Heart left ventricle (tissue), 16 donors: ENCODE measurements around the gene DLX3. TPM values are rescaled to one million over a fixed set of nuclear protein-coding genes. Genes with fewer than 3 reads are reported as not detected.

ENCODE experiments used
- ATAC-seq, 4 donors: fragments of 200-7000 bp; cut with Tn5 transposase; one replicate each; pipeline ENCODE4 v1.9.1; 2020 to 2022; ENCODE audit warnings: moderate library complexity in 4 of 4, mild to moderate bottlenecking in 3 of 4, moderate number of reproducible peaks in 1 of 4
- DNase-seq, 5 donors: peaks; one replicate each; pipeline ENCODE4 v3.0.0-alpha.2; 2020
- H3K27ac ChIP-seq, 12 donors: fragments of 200-600 bp; sonication (generic) in 4 of 12; one replicate each; pipeline versions ENCODE4 v1.5.0 to v1.8.0; 2016 to 2022; ENCODE audit warnings: mild to moderate bottlenecking in 2 of 12
- H3K27me3 ChIP-seq, 9 donors: fragments of 200-600 bp; sonication (generic) in 2 of 9; one replicate each; pipeline versions ENCODE4 v1.5.1 to v1.8.0; 2016 to 2022; ENCODE audit warnings: mild to moderate bottlenecking in 3 of 9
- H3K36me3 ChIP-seq, 9 donors: fragments of 200-600 bp; sonication (generic) in 2 of 9; one replicate each; pipeline versions ENCODE4 v1.5.0 to v1.8.0; 2018 to 2022; ENCODE audit warnings: mild to moderate bottlenecking in 2 of 9
- H3K4me1 ChIP-seq, 12 donors: fragments of 200-600 bp; sonication (generic) in 4 of 12; one replicate each; pipeline versions ENCODE4 v1.5.0 to v1.8.0; 2016 to 2022; ENCODE audit warnings: mild to moderate bottlenecking in 3 of 12
- H3K4me3 ChIP-seq, 12 donors: fragments of 200-600 bp; sonication (generic) in 4 of 12; one replicate each; pipeline versions ENCODE4 v1.5.0 to v1.8.0; 2017 to 2022; ENCODE audit warnings: mild to moderate bottlenecking in 9 of 12, moderate library complexity in 4 of 12
- H3K9me3 ChIP-seq, 12 donors: fragments of 200-600 bp; sonication (generic) in 4 of 12; one replicate each; pipeline versions ENCODE4 v1.5.0 to v1.8.0; 2016 to 2022; ENCODE audit warnings: mild to moderate bottlenecking in 1 of 12
- POLR2A ChIP-seq, 2 donors: fragments of 450-650 bp; IDR thresholded peaks; one replicate each; pipeline ENCODE4 v1.6.1; 2017; ENCODE audit warnings: antibody characterized with exemption in 2 of 2, mild to moderate bottlenecking in 2 of 2, moderate library complexity in 2 of 2
- WGBS, 4 donors: extraction: QIAGEN DNeasy Blood & Tissue Kit in 2 of 4; methylation state at CpG; one replicate each; pipeline versions ENCODE4 v1.1.5 to v1.1.7; 2013 to 2018; 5-methylcytosine and 5-hydroxymethylcytosine counted together
- intact Hi-C, 10 donors: fragments of 100-400 bp; cut with DNase I; formaldehyde crosslinking; loops; one replicate each; pipeline versions ENCODE4 v1.11.1 to v1.14.2; 2022
- polyA plus RNA-seq, 2 donors: library from polyadenylated mRNA; stranded (reverse); fragments of 200-250 nt; gene quantifications; one replicate each; pipeline ENCODE4 v1.2.3, GENCODE V29; 2013
- total RNA-seq, 9 donors: library from RNA; depleted of rRNA in 2 of 9; stranded (reverse); fragments of >200 nt in 2 of 9; fragmentation: NEBNext Ultra II Directional in 3 of 9; extraction: Animal tissue kit (Norgen Biotek cat#: 25700) in 3 of 9; gene quantifications; one replicate each; pipeline versions ENCODE4 v1.1.0 to v1.2.4, GENCODE V29; 2016 to 2023
- TF ChIP-seq, protein P1 (sequence below), 12 donors: fragments of 200-600 bp; sonication (generic) in 4 of 12; IDR thresholded peaks; one replicate each; pipeline versions ENCODE4 v1.5.0 to v1.8.0; 2018 to 2022; ENCODE audit warnings: antibody characterized with exemption in 12 of 12, mild to moderate bottlenecking in 5 of 12
- donor health status: ischemic (EF 13 %, LVEDD 7.1; RV severe dilation, severe dysfunction).
- donor health status: healthy with polysubstance abuse.
- donor health status: DM: no; HTN: yes; CAD: no.
- donor health status: DM: no; HTN: no; CAD: no.
- donor health status: ischemic (EF 25% LVEDD 6.9; RV normal size, moderate dysfunction).
- donor health status: ischemic (EF 25% LVEDD 5.7; RV mildly dilated, moderate dysfunction).
- donor health status: healthy.
- donor health status: DM: yes; HTN: yes; CAD: no.
- donor health status: ischemic (EF 35%, LVEDD 5.7; RV mildly dilated, moderate dysfunction).
- donor health status: nonischemic (EF 11% LVEDD 7.7; RV severe dilation, severe dysfunction).
- donor health status: DM: yes; HTN: yes; CAD: no.
- donor health status: PGD.
- donor health status: ischemic (EF 29% LVEDD 5.4; RV normal size, mild dysfunction).
- donor health status: nonischemic (EF 23%, LVEDD 6.1; RV moderate dilation, normal function).

Gene DLX3
- total and polyA plus RNA-seq, 11 donors = 0.08 to 0.61 (median 0.09) TPM; not detected in 6

DNA sequence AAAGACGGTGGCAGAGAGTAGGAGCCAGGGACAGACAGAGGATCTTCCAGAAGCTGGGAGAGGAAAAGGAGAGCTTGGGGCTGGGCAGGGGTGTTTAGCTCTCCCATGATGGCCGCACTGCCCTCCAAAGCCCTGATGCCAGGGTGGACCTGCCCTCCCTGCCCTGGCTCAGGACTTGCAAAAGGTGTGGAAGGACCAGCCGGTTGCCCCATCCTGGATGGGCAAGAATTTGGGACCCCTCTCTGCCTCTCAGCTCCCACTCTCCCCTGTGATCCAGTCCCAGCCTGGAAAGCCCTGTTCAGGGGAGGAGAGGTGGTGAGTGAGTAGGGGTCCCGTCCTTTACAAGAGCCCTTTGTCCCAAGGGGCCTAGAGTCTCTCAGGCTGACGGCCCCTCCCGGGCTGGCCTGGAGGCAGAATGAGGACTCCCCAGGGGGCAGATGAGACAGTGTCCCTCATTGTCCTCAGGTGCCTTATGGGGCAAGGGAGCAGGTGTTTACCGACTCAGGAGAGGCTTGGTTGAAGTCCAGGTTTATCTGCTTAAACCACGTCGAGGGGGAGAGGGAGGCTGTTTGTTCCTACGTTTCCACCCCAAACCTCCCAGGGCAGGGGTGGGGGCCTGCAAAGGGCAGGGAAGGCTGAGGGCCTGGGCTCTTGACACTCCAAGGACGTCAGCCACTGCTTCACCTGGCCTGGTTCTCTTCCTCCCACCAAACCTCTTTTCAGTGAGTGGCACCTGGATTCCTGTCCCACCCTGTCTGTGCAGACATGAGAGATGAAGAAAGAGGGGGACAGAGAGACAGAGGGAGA is 41.6 kb upstream of the DLX3 start:
- H3K27me3 ChIP-seq = no peaks in the 10 kb centered on the region
- TF ChIP-seq, protein P1, sequence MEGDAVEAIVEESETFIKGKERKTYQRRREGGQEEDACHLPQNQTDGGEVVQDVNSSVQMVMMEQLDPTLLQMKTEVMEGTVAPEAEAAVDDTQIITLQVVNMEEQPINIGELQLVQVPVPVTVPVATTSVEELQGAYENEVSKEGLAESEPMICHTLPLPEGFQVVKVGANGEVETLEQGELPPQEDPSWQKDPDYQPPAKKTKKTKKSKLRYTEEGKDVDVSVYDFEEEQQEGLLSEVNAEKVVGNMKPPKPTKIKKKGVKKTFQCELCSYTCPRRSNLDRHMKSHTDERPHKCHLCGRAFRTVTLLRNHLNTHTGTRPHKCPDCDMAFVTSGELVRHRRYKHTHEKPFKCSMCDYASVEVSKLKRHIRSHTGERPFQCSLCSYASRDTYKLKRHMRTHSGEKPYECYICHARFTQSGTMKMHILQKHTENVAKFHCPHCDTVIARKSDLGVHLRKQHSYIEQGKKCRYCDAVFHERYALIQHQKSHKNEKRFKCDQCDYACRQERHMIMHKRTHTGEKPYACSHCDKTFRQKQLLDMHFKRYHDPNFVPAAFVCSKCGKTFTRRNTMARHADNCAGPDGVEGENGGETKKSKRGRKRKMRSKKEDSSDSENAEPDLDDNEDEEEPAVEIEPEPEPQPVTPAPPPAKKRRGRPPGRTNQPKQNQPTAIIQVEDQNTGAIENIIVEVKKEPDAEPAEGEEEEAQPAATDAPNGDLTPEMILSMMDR (IDR thresholded peaks at IDR 0.05) = no peak
- no peak for TF ChIP-seq POLR2A (IDR thresholded peaks at IDR 0.05)
- H3K27ac ChIP-seq = peak overlapping the region in 1 of 12 donors; percentile 84
- no peak overlapping the region for H3K4me3 ChIP-seq
- DNase-seq (no peak), ATAC-seq (no peak)
- no peaks in the 10 kb centered on the region for H3K9me3 ChIP-seq
- no peaks in the 10 kb centered on the region for H3K36me3 ChIP-seq
- peaks cover 0 to 12% (median 0%) of the 10 kb centered on the region in 12 donors for H3K4me1 ChIP-seq
- 82 to 85% (median 83%) methylated on average over 8 to 11 of the region's 11 CpGs for WGBS, 4 donors
- intact Hi-C loops = loop anchor here in 1 of 10 donors (10.0 kb wide), 1 partner anchor 258 kb away; no protein-coding TSS in a partner anchor

DNA sequence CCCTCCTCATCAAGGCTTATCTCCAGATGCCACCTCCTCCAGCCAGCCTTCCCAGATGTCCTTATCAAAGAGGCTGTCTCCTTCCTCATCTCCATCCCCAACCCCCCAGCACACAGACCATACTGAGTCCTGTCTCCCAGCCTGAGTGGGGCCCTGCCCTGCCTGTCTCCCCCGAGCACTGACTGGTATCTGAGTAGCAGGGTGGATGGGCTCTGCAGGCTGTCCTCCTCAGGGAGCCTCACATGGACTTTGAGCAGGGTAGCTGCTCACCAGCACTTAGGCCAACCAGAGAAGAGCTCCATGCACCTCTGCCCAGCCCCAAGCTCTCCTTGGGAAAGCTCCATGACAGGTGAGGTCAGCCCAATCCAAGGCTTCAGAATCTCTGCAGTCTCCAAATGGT is 40.9 kb upstream of the DLX3 start:
- Histone ChIP-seq H3K4me1 (peaks cover 0 to 12% (median 0%) of the 10 kb centered on the region in 12 donors), H3K27me3 (no peaks in the 10 kb centered on the region), H3K9me3 (no peaks in the 10 kb centered on the region), H3K36me3 (no peaks in the 10 kb centered on the region), H3K27ac (peak overlapping the region in 1 of 12 donors; percentile 11), H3K4me3 (no peak overlapping the region)
- 96 to 100% (median 99%) methylated on average over 1 of the region's 1 CpG for WGBS, 4 donors
- ATAC-seq = no peak
- no peak for TF ChIP-seq POLR2A (IDR thresholded peaks at IDR 0.05)
- TF ChIP-seq, protein P1 (IDR thresholded peaks at IDR 0.05) = no peak
- DNase-seq = no peak
- intact Hi-C loops = loop anchor here in 1 of 10 donors (10.0 kb wide), 1 partner anchor 259 kb away; no protein-coding TSS in a partner anchor

DNA sequence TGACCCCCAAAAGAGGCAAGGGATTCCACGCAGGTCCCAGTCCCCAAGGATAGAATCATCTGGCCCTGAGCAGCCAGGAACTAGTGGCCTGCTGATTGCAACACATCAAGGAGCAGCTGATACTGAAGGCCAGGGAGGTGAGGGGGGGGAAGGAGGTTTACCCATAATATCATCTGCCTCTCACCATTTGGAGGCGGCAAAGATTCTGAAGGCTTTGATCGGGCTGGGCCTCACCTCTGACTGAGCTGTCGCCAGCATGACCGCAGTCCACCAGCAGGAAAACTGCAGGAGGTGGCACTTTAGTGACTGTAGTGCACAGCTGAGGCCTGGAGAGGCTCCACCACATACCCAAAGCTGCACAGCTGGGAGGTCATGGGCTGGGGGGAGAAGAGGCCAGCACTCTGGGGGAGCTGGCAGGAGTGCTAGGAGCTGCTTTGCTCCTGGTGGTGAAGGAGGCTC is 40.4 kb upstream of the DLX3 start:
- DNase-seq = no peak
- Histone ChIP-seq H3K36me3 (no peaks in the 10 kb centered on the region), H3K27me3 (no peaks in the 10 kb centered on the region), H3K4me1 (peaks cover 0 to 12% (median 0%) of the 10 kb centered on the region in 12 donors), H3K27ac (peak overlapping the region in 1 of 12 donors; percentile 11), H3K9me3 (no peaks in the 10 kb centered on the region), H3K4me3 (no peak overlapping the region)
- 80 to 90% (median 89%) methylated on average over 2 to 5 of the region's 5 CpGs for WGBS, 4 donors
- no peak for TF ChIP-seq POLR2A (IDR thresholded peaks at IDR 0.05)
- TF ChIP-seq, protein P1 (IDR thresholded peaks at IDR 0.05) = no peak
- ATAC-seq = no peak
- intact Hi-C loops = loop anchor here in 1 of 10 donors (10.0 kb wide), 1 partner anchor 259 kb away; no protein-coding TSS in a partner anchor
